H1 (cell line): ENCODE measurements around the gene ANKRD30A. TPM values are rescaled to one million over a fixed set of nuclear protein-coding genes. Genes with fewer than 3 reads are reported as not detected.

Experiments used
- CTCF ChIA-PET: fragments of 300-600 bp; sonication (Branson Sonifier 250); formaldehyde crosslinking; loops from one replicate; lab custom pipeline; 2021; ENCODE audit not compliant: partially characterized antibody; lab: Charles Lee
- POLR2A ChIA-PET: fragments of 300-600 bp; sonication (Branson Sonifier 250); formaldehyde crosslinking; loops from one replicate; lab custom pipeline; 2021; ENCODE audit warnings: inconsistent platforms; ENCODE audit not compliant: partially characterized antibody; lab: Charles Lee
- DNase-seq, 2 experiments: peaks; one replicate each; pipeline versions ENCODE4 v3.0.0 to v3.0.0-alpha.2; 2010 to 2022; ENCODE audit warnings: low spot score in 2 of 2, low read depth in 1 of 2, mixed read lengths in 1 of 2
- FAIRE-seq: peaks from 2 replicates; lab custom pipeline; 2011; peaks lifted over from hg19 to GRCh38; lab: Jason Lieb, UNC
- H2AFZ ChIP-seq: 2 replicates; pipeline ENCODE4 v1.8.1; 2012; ENCODE audit warnings: low read length, inconsistent platforms
- H2AK5ac ChIP-seq: 2 replicates; pipeline ENCODE4 v1.6.1; 2013; ENCODE audit warnings: low read depth, low read length
- H2BK120ac ChIP-seq: replicated peaks from 2 replicates; pipeline ENCODE3; 2013; ENCODE audit warnings: low read depth, low read length, inconsistent platforms
- H2BK12ac ChIP-seq: 2 replicates; pipeline ENCODE4 v1.6.1; 2013; ENCODE audit warnings: low read depth, low read length
- H2BK15ac ChIP-seq: 2 replicates; pipeline ENCODE4 v1.6.1; 2013; ENCODE audit warnings: low read length
- H2BK20ac ChIP-seq: 2 replicates; pipeline ENCODE4 v1.6.1; 2013; ENCODE audit warnings: low read length
- H2BK5ac ChIP-seq: 2 replicates; pipeline ENCODE4 v1.6.1; 2013; ENCODE audit warnings: low read depth, low read length
- H3K14ac ChIP-seq: 2 replicates; pipeline ENCODE4 v1.6.1; 2013; ENCODE audit warnings: inconsistent platforms; ENCODE audit not compliant: insufficient read length
- H3K18ac ChIP-seq: 2 replicates; pipeline ENCODE4 v1.6.1; 2013; ENCODE audit warnings: low read length; ENCODE audit errors: extremely low read depth
- H3K23ac ChIP-seq: 2 replicates; pipeline ENCODE4 v1.6.1; 2013; ENCODE audit warnings: inconsistent platforms; ENCODE audit not compliant: insufficient read length
- H3K23me2 ChIP-seq: 2 replicates; pipeline ENCODE4 v1.6.1; 2013; ENCODE audit warnings: low read depth, low read length
- H3K27ac ChIP-seq: 2 replicates; pipeline ENCODE4 v1.6.1; 2011; ENCODE audit warnings: low read depth, low read length, inconsistent platforms
- H3K27me3 ChIP-seq, 4 experiments: replicated peaks in 1 of 4; 1 replicate in 1 of 4; 2 replicates in 3 of 4; pipeline versions ENCODE4 v1.6.1 to v1.8.1; 2011 to 2013; ENCODE audit warnings: low read length in 3 of 4, mild to moderate bottlenecking in 3 of 4, inconsistent platforms in 2 of 4, mixed read lengths in 2 of 4, moderate library complexity in 1 of 4; ENCODE audit not compliant: control insufficient read depth in 3 of 4, insufficient read depth in 3 of 4; ENCODE audit errors: extremely low read depth in 1 of 4
- H3K36me3 ChIP-seq, 4 experiments: 2 replicates each; pipeline versions ENCODE4 v1.6.1 to v1.8.1; 2011 to 2013; ENCODE audit warnings: mild to moderate bottlenecking in 4 of 4, low read length in 3 of 4, moderate library complexity in 2 of 4, control low read depth in 1 of 4, inconsistent platforms in 1 of 4; ENCODE audit not compliant: insufficient read depth in 4 of 4, control insufficient read depth in 2 of 4
- H3K4ac ChIP-seq: replicated peaks from 2 replicates; pipeline ENCODE3; 2013; ENCODE audit warnings: low read length, low read depth, mixed read lengths, inconsistent platforms; ENCODE audit not compliant: insufficient read length
- H3K4me1 ChIP-seq, 4 experiments: replicated peaks in 1 of 4; 1 replicate in 1 of 4; 2 replicates in 3 of 4; pipeline versions ENCODE4 v1.6.1 to v1.8.1; 2011 to 2013; ENCODE audit warnings: low read length in 3 of 4, inconsistent platforms in 2 of 4, mixed read lengths in 1 of 4; ENCODE audit not compliant: insufficient read depth in 4 of 4, control insufficient read depth in 3 of 4
- H3K4me2 ChIP-seq, 2 experiments: 2 replicates each; pipeline versions ENCODE4 v1.6.1 to v1.8.1; 2011 to 2013; ENCODE audit warnings: low read depth in 2 of 2, low read length in 2 of 2, control low read depth in 1 of 2, inconsistent platforms in 1 of 2, mild to moderate bottlenecking in 1 of 2; ENCODE audit not compliant: insufficient read depth in 1 of 2
- H3K4me3 ChIP-seq, 4 experiments: fragments of 200-600, 300-600 bp in 1 of 4; sonication (generic), shearing (Covaris generic), sonication (Bioruptor Twin) in 1 of 4; 2 replicates each; pipeline versions ENCODE4 v1.5.1 to v1.8.1; 2011 to 2016; ENCODE audit warnings: low read length in 4 of 4, low read depth in 3 of 4, control low read depth in 2 of 4, inconsistent platforms in 2 of 4, mild to moderate bottlenecking in 2 of 4, mixed read lengths in 1 of 4, moderate library complexity in 1 of 4; ENCODE audit not compliant: insufficient read depth in 2 of 4; ENCODE audit errors: extremely low read depth in 1 of 4
- H3K56ac ChIP-seq: replicated peaks from 2 replicates; pipeline ENCODE3; 2013; ENCODE audit warnings: low read depth, mild to moderate bottlenecking, mixed read lengths, low read length, inconsistent platforms; ENCODE audit not compliant: insufficient read length
- H3K79me1 ChIP-seq: 2 replicates; pipeline ENCODE4 v1.6.1; 2013; ENCODE audit warnings: low read depth, low read length, control low read depth
- H3K79me2 ChIP-seq, 2 experiments: 2 replicates each; pipeline versions ENCODE4 v1.6.1 to v1.8.1; 2012 to 2013; ENCODE audit warnings: low read length in 2 of 2, mild to moderate bottlenecking in 2 of 2, inconsistent platforms in 1 of 2; ENCODE audit not compliant: insufficient read depth in 2 of 2, control insufficient read depth in 1 of 2
- H3K9ac ChIP-seq, 4 experiments: replicated peaks in 1 of 4; 1 replicate in 1 of 4; 2 replicates in 3 of 4; pipeline versions ENCODE4 v1.6.1 to v1.8.1; 2011 to 2013; ENCODE audit warnings: low read depth in 3 of 4, low read length in 3 of 4, control low read depth in 2 of 4, mild to moderate bottlenecking in 2 of 4, moderate library complexity in 2 of 4, inconsistent platforms in 1 of 4; ENCODE audit errors: extremely low read depth in 1 of 4
- H3K9me3 ChIP-seq, 2 experiments: 2 replicates each; pipeline versions ENCODE4 v1.6.1 to v1.8.1; 2012 to 2013; ENCODE audit warnings: mild to moderate bottlenecking in 2 of 2, moderate library complexity in 2 of 2, control low read depth in 1 of 2, inconsistent platforms in 1 of 2, low read depth in 1 of 2, low read length in 1 of 2, mixed read lengths in 1 of 2; ENCODE audit not compliant: insufficient read depth in 2 of 2
- H4K20me1 ChIP-seq, 2 experiments: replicated peaks in 1 of 2; 2 replicates each; pipeline versions ENCODE3 to v1.8.1; 2011 to 2013; ENCODE audit warnings: inconsistent platforms in 2 of 2, low read length in 2 of 2, mild to moderate bottlenecking in 1 of 2; ENCODE audit not compliant: insufficient read depth in 2 of 2, control insufficient read depth in 1 of 2
- H4K5ac ChIP-seq: 2 replicates; pipeline ENCODE4 v1.6.1; 2013; ENCODE audit warnings: low read length, low read depth, mixed read lengths, inconsistent platforms; ENCODE audit not compliant: insufficient read length
- H4K8ac ChIP-seq: 2 replicates; pipeline ENCODE4 v1.8.0; 2013; ENCODE audit warnings: mild to moderate bottlenecking, moderate library complexity, low read length, inconsistent platforms; ENCODE audit not compliant: insufficient read depth; ENCODE audit errors: extremely low read depth
- H4K91ac ChIP-seq: replicated peaks from 2 replicates; pipeline ENCODE3; 2013; ENCODE audit warnings: low read length, mixed read lengths, inconsistent platforms; ENCODE audit not compliant: insufficient read length
- BCL11A ChIP-seq, 2 experiments: IDR thresholded peaks; one replicate each; pipeline ENCODE4 v1.6.1; 2011; ENCODE audit warnings: low read depth in 2 of 2, low read length in 2 of 2, mild to moderate bottlenecking in 2 of 2
- CBX8 ChIP-seq: fragments of 300-800, 300-1000 bp; sonication (generic); IDR thresholded peaks from 2 replicates; pipeline ENCODE4 v1.7.1; 2016; ENCODE audit warnings: low read depth, low read length, borderline replicate concordance
- GABPA ChIP-seq: IDR thresholded peaks from 2 replicates; pipeline ENCODE4 v1.6.1; 2011; ENCODE audit warnings: mild to moderate bottlenecking, low read length, moderate library complexity, borderline replicate concordance; ENCODE audit not compliant: insufficient read depth
- HDAC6 ChIP-seq: IDR thresholded peaks from one replicate; pipeline ENCODE4 v1.7.1; 2012; ENCODE audit warnings: low read depth, mild to moderate bottlenecking, inconsistent platforms, low read length, moderate library complexity
- RNF2 ChIP-seq: fragments of 200-900, 300-1000 bp; sonication (generic); IDR thresholded peaks from 2 replicates; pipeline ENCODE4 v1.7.1; 2016; ENCODE audit warnings: borderline replicate concordance, low read depth, mild to moderate bottlenecking, antibody characterized with exemption, low read length; ENCODE audit not compliant: poor library complexity, severe bottlenecking; ENCODE audit errors: missing control alignments
- SIRT6 ChIP-seq: IDR thresholded peaks from one replicate; pipeline ENCODE4 v1.7.1; 2012; ENCODE audit warnings: low read length, inconsistent platforms
- WGBS, 2 experiments: shearing (Covaris generic) in 1 of 2; methylation state at CpG; one replicate each; pipeline versions ENCODE4 v1.1.6 to v1.1.7; 2013 to 2015; ENCODE audit warnings: low lambda C conversion rate in 2 of 2, mixed read lengths in 2 of 2, inconsistent platforms in 1 of 2, low coverage in 1 of 2, missing lambda C conversion rate in 1 of 2; ENCODE audit not compliant: insufficient replicate concordance in 2 of 2, insufficient coverage in 1 of 2, insufficient read length in 1 of 2; ENCODE audit errors: extremely low coverage in 1 of 2, missing lambda C conversion rate in 1 of 2; 5-methylcytosine and 5-hydroxymethylcytosine counted together
- polyA plus RNA-seq, 7 experiments: library from polyadenylated mRNA; depleted of rRNA in 3 of 7; stranded (reverse) in 5 of 7; unstranded in 2 of 7; fragments of >200 nt in 5 of 7; fragments of 200-250 nt in 2 of 7; gene quantifications; 1 replicate in 5 of 7; 2 replicates in 1 of 7; 4 replicates in 1 of 7; pipeline versions ENCODE4 v1.2.1 to v1.2.3, GENCODE V29; 2011 to 2013; ENCODE audit warnings: missing spikeins in 2 of 7, mixed read lengths in 2 of 7
- total RNA-seq: library from RNA; stranded (reverse); fragmentation: NEBNext Ultra II Directional; extraction: Animal tissue kit (Norgen Biotek cat#: 25700); gene quantifications from 2 replicates; pipeline ENCODE4 v1.2.1, GENCODE V29; 2021

Gene ANKRD30A
- total and polyA plus RNA-seq, 2 of the 8 experiments (the other 6 are each of a cell fraction or from before 2014, with no cell fraction given): not detected

GRCh38 chr10:37246637-37247036 lies 121.2 kb downstream of the ANKRD30A start:
- FAIRE-seq: no peak
- Histone ChIP-seq H3K9me3 (peaks cover 68 to 79% of the 10 kb centered on the region in 2 experiments), H2AK5ac (no peak overlapping the region)

More at GRCh38 chr10:37246637-37247036, 121.2 kb downstream of the ANKRD30A start:
- H3K79me2 ChIP-seq: no peaks in the 10 kb centered on the region
- no peak overlapping the region for H2BK120ac ChIP-seq
- no peak overlapping the region for H4K91ac ChIP-seq
- H3K36me3 ChIP-seq: no peaks in the 10 kb centered on the region; a peak in 1 of 8 replicates
- no peaks in the 10 kb centered on the region for H3K23me2 ChIP-seq
- H3K4ac ChIP-seq: no peak overlapping the region
- no peak overlapping the region for H3K14ac ChIP-seq
- DNase-seq: no peak
- ChIA-PET POLR2A (no interaction called here), CTCF (no interaction called here)
- no peak overlapping the region for H3K56ac ChIP-seq
- H3K23ac ChIP-seq: no peak overlapping the region
- no peak overlapping the region for H3K4me3 ChIP-seq
- H2BK12ac ChIP-seq: no peak overlapping the region
- no peaks in the 10 kb centered on the region for H3K4me1 ChIP-seq
- no peaks in the 10 kb centered on the region for H3K27me3 ChIP-seq
- no peaks in the 10 kb centered on the region for H3K79me1 ChIP-seq
- H3K18ac ChIP-seq: no peak overlapping the region
- no peak overlapping the region for H4K8ac ChIP-seq
- H3K27ac ChIP-seq: no peak overlapping the region
- no peak overlapping the region for H2BK15ac ChIP-seq
- H4K20me1 ChIP-seq: no peaks in the 10 kb centered on the region
- no peak overlapping the region for H2AFZ ChIP-seq
- 79% methylated on average over 2 of the region's 2 CpGs; no CpG with 5 or more reads in 1 of the 2 experiments for WGBS, 2 experiments
- TF ChIP-seq GABPA: no peak
- no peak for TF ChIP-seq RNF2
- no peak for TF ChIP-seq BCL11A (IDR thresholded peaks at IDR 0.05; ENCODE audit: low read depth in 2 of 2, low read length in 2 of 2)
- no peak for TF ChIP-seq SIRT6
- TF ChIP-seq CBX8: no peak
- no peak for TF ChIP-seq HDAC6
- no peak overlapping the region for H3K4me2 ChIP-seq
- H2BK5ac ChIP-seq: no peak overlapping the region
- H4K5ac ChIP-seq: no peak overlapping the region
- H3K9ac ChIP-seq: no peak overlapping the region
- no peak overlapping the region for H2BK20ac ChIP-seq
